ENCODE data around the gene C12orf43.

The C12orf43 gene

DNA sequence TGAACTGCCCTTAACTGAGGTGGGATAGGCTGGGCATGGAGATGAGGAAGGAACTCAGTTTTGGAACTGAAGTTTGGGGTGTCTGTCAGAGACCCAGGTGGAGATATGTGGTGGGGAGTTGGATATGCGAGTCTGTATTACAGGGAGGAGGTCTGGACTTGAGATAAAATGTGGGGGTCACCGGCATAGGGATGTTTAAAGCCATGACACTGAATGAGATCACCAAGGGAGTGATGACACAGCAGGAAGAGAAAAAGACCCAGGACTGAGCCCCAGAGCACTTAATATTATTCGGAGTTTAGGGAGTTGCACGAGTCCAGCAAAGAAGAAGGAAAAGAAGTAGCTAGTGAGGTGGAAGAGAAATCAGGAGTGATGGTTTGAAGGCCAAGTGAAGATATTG, 26.8 kb upstream of the C12orf43 start:
- no peak for DNase-seq (ENCODE audit: low read depth)
- TF ChIP-seq, protein P1, sequence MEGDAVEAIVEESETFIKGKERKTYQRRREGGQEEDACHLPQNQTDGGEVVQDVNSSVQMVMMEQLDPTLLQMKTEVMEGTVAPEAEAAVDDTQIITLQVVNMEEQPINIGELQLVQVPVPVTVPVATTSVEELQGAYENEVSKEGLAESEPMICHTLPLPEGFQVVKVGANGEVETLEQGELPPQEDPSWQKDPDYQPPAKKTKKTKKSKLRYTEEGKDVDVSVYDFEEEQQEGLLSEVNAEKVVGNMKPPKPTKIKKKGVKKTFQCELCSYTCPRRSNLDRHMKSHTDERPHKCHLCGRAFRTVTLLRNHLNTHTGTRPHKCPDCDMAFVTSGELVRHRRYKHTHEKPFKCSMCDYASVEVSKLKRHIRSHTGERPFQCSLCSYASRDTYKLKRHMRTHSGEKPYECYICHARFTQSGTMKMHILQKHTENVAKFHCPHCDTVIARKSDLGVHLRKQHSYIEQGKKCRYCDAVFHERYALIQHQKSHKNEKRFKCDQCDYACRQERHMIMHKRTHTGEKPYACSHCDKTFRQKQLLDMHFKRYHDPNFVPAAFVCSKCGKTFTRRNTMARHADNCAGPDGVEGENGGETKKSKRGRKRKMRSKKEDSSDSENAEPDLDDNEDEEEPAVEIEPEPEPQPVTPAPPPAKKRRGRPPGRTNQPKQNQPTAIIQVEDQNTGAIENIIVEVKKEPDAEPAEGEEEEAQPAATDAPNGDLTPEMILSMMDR (IDR thresholded peaks at IDR 0.05; ENCODE audit: control insufficient read depth, insufficient read depth, low read depth, low read length, missing control alignments), result no peak
- H3K4me3 ChIP-seq (ENCODE audit: control insufficient read depth, low read depth, low read length), result no peak overlapping the region

DNA sequence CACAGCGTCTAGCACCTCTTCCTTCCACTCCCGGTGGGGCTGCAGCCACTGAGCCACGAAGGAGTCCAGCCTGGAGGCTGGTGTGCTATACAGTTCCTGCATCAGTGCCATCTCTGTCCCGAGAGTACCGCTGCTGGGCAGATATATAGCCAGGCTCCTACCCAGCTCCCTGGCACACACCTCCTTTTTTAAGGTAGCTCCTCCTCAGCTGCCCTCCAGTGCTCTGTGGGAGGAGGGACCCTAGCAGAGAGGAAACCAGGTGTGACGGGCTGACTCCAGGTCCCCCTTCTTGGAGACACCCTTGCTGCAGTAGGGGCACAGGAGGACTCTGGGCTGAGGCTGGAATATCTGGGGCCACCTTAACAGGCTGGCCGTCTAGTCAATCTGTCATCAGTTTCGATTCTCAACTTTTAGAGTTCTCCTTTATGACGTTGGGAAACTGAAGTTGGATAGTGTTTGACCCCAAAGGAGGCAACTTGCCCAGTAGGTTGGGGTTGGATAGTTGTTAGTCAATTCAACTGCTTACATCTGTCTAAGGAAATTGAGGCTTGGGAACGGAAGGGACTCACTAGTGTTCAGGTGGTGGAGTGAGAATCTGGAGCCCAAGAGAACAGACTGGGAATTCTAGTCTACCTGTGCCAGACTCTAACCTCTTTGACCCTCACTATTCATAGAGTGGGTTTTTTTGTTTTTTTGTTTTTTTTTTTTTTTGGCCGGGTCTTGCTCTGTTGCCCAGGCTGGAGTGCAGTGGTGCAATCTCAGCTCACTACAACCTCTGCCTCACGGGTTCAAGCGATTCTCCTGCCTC, 22.8 kb upstream of the C12orf43 start, which contains the start of gene OASL:
Gene OASL, minus strand, starts transcription at position 386 of the 808 bp plus-strand sequence. Its CDS starts 275 bp downstream, at position 111.
- TF ChIP-seq, protein P1 (IDR thresholded peaks at IDR 0.05; ENCODE audit: control insufficient read depth, insufficient read depth, low read depth, low read length, missing control alignments), result no peak
- DNase-seq (ENCODE audit: low read depth), result peak; percentile 33
- peak within 1 kb of the TSS; percentile 13 for H3K4me3 ChIP-seq (ENCODE audit: control insufficient read depth, low read depth, low read length)

DNA sequence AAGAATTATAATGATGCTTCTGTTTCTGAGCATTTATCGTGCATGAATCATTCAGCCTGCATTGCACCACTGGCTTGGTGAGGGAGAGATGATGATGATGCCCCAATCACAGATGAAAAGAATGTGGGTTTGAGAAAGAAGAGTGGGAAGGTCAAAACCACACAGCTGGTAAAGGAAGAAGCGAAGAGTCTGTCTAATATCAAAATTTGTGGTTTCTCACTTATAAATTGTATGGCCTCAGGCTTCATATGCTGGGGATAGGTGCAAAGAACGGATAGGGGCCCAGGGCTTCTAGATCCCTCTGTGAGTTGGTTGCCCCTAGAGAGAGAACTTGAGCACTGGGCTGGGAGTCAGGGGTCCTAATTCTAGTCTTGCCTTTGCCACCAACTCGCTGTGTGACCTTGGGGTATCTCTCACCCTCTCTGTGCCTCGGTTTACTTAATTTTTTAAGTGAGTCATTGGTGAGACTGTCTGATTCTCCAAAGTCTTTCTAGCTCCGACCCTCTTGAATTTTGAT, 20.6 kb upstream of the C12orf43 start:
- TF ChIP-seq, protein P1 (IDR thresholded peaks at IDR 0.05; ENCODE audit: control insufficient read depth, insufficient read depth, low read depth, low read length, missing control alignments), result no peak
- no peak overlapping the region for H3K4me3 ChIP-seq (ENCODE audit: control insufficient read depth, low read depth, low read length)
- peak; percentile 57 for DNase-seq (ENCODE audit: low read depth)

DNA sequence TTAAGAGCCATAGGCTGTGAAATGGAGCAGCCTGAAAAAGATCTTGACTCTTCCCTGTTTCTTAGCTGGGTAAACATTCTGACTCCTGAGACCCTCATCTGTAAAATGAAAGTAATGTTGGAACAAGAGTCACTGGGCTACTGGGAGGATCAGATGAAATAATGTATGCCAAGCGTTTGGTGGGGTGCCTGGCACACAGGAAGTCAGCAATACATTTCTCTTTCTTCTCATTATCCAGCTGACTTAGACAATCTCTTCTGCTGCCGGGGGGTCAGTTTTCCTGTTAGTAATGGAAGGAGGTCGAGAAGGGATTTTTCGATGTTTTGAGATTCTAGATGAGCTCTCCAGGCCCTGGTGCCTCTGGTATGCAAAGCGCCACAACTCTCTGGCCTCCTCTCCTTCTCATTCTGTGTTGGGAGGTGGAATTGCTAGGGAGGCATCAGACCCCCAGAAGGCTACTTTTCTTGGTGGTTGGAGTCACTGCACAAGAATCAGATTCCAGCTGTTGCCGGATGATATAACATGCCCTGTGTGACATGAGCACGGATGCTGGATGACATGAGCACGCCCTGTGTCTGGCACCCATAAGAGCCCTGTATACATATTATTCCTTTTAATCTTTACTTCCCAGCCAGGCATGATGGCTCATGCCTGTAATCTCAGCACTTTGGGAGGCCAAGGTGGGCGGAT, 18.5 kb upstream of the C12orf43 start:
- TF ChIP-seq, protein P1 (IDR thresholded peaks at IDR 0.05; ENCODE audit: control insufficient read depth, insufficient read depth, low read depth, low read length, missing control alignments), result no peak
- H3K4me3 ChIP-seq (ENCODE audit: control insufficient read depth, low read depth, low read length), result no peak overlapping the region
- no peak for DNase-seq (ENCODE audit: low read depth)

DNA sequence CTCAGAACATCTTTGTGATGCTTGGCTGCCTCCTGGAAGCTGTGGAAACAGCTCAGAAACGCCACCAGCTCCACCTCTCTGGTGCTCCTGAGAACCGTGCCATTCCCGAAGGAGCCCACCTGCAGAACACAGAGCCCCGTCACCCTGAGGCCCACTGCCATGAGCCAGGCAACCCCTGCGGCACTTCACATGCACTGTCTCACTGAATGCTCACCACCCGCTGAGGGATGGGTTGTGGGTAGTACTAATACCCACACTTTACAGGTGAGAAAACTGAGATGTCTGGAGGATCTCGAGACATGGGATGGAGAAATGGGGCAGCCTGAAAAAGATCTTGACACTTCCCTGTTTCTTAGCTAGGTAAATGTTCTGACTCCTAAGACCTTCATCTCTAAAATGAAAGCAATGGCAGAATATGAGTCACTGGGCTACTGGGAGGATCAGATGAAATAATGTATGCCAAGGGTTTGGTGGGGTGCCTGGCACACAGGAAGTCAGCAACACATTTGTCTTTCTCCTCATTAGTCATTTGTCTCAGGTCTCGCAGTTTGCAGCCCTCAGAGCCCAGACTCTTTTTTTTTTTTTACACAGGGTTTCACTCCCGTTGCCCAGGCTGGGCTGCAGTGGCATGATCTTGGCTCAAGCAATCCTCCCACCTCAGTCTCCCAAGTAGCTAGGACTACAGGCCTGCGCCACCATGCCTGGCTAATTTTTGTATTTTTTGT, 17.5 kb upstream of the C12orf43 start:
- TF ChIP-seq, protein P1 (IDR thresholded peaks at IDR 0.05; ENCODE audit: control insufficient read depth, insufficient read depth, low read depth, low read length, missing control alignments), result no peak
- DNase-seq (ENCODE audit: low read depth), result no peak

DNA sequence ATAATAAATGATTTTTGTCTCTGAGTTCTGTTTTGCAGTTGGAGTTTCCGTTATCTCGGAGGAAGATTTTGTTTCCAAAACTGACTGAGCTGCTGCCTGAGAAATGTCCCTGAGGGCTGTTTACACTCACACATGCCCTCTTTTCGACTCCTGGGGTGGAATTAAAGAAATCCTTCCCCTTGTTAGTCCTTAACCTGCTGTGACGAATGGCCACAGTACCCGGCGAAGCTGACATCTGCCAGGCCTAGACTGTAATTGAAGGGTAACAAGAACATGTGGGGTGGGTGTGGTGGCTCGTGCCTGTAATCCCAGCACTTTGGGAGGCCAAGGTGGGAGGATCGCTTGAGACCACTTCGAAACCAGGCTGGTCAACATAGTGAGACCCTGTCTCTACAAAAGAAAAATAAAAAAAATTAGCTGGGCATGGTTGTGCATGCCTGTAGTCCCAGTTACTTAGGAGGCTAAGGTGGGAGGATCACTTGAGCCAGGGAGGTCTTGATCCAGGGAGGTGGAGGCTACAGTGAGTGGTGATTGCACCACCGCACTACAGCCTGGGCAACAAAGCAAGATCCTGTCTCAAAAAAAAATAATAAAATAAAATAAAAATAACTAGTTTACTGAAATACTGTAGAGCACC, 14.4 kb upstream of the C12orf43 start:
- TF ChIP-seq, protein P1 (IDR thresholded peaks at IDR 0.05; ENCODE audit: control insufficient read depth, insufficient read depth, low read depth, low read length, missing control alignments), result no peak
- no peak for DNase-seq (ENCODE audit: low read depth)
- no peak overlapping the region for H3K4me3 ChIP-seq (ENCODE audit: control insufficient read depth, low read depth, low read length)

More for the DNA sequence above, 17.5 kb upstream of the C12orf43 start:
- no peak overlapping the region for H3K4me3 ChIP-seq (ENCODE audit: control insufficient read depth, low read depth, low read length)

Data from AG09309 (cell line).